H1 (cell line): ENCODE results near the gene ZNF620. TPM values are rescaled to one million over a fixed set of nuclear protein-coding genes. Genes with fewer than 3 reads are reported as not detected.

Source experiments
- ATF3 ChIP-seq: IDR thresholded peaks from 2 replicates; pipeline ENCODE4 v1.6.1; 2011; ENCODE audit warnings: low read depth, mild to moderate bottlenecking, low read length; ENCODE audit not compliant: insufficient read depth
- CHD7 ChIP-seq: fragments of 300-600 bp; sonication (generic); IDR thresholded peaks from 2 replicates; pipeline ENCODE4 v1.7.1; 2012; ENCODE audit warnings: low read length, moderate library complexity, mild to moderate bottlenecking, inconsistent platforms; ENCODE audit not compliant: insufficient replicate concordance
- EZH2 ChIP-seq: fragments of 200-600 bp; sonication (generic); IDR thresholded peaks from 2 replicates; pipeline ENCODE4 v1.7.1; 2012; ENCODE audit warnings: low read depth, mild to moderate bottlenecking, moderate library complexity, low read length, inconsistent platforms; ENCODE audit not compliant: severe bottlenecking
- FOSL1 ChIP-seq: IDR thresholded peaks from 2 replicates; pipeline ENCODE4 v1.6.1; 2011; ENCODE audit warnings: mild to moderate bottlenecking, low read depth, low read length, moderate library complexity; ENCODE audit not compliant: insufficient read depth
- HDAC2 ChIP-seq, 2 experiments: fragments of 300-600 bp in 1 of 2; sonication (generic) in 1 of 2; IDR thresholded peaks; 2 replicates each; pipeline ENCODE4 v1.6.1; 2011 to 2012; ENCODE audit warnings: low read depth in 2 of 2, low read length in 2 of 2, mild to moderate bottlenecking in 2 of 2, moderate library complexity in 2 of 2, borderline replicate concordance in 1 of 2, inconsistent platforms in 1 of 2
- HDAC6 ChIP-seq: IDR thresholded peaks from one replicate; pipeline ENCODE4 v1.7.1; 2012; ENCODE audit warnings: low read depth, mild to moderate bottlenecking, inconsistent platforms, low read length, moderate library complexity
- RNF2 ChIP-seq: fragments of 200-900, 300-1000 bp; sonication (generic); IDR thresholded peaks from 2 replicates; pipeline ENCODE4 v1.7.1; 2016; ENCODE audit warnings: borderline replicate concordance, low read depth, mild to moderate bottlenecking, antibody characterized with exemption, low read length; ENCODE audit not compliant: poor library complexity, severe bottlenecking; ENCODE audit errors: missing control alignments
- SIN3A ChIP-seq, 2 experiments: IDR thresholded peaks in 1 of 2; conservative IDR thresholded peaks in 1 of 2; 2 replicates each; pipeline ENCODE4 v1.6.1; 2011 to 2012; ENCODE audit warnings: low read length in 2 of 2, improper control_type of control experiment in 1 of 2, low read depth in 1 of 2, mild to moderate bottlenecking in 1 of 2
- ZNF274 ChIP-seq: IDR thresholded peaks from 2 replicates; pipeline ENCODE4 v1.7.0; 2012; ENCODE audit warnings: low read length, borderline replicate concordance; ENCODE audit errors: extremely low read depth
- polyA plus RNA-seq, 7 experiments: library from polyadenylated mRNA; depleted of rRNA in 3 of 7; stranded (reverse) in 5 of 7; unstranded in 2 of 7; fragments of >200 nt in 5 of 7; fragments of 200-250 nt in 2 of 7; gene quantifications; 1 replicate in 5 of 7; 2 replicates in 1 of 7; 4 replicates in 1 of 7; pipeline versions ENCODE4 v1.2.1 to v1.2.3, GENCODE V29; 2011 to 2013; ENCODE audit warnings: missing spikeins in 2 of 7, mixed read lengths in 2 of 7
- total RNA-seq: library from RNA; stranded (reverse); fragmentation: NEBNext Ultra II Directional; extraction: Animal tissue kit (Norgen Biotek cat#: 25700); gene quantifications from 2 replicates; pipeline ENCODE4 v1.2.1, GENCODE V29; 2021

Gene ZNF620
- total and polyA plus RNA-seq, 2 of the 8 experiments (the other 6 are each of a cell fraction or from before 2014, with no cell fraction given) = 5.1 to 20.2 TPM

- no peak for TF ChIP-seq CHD7
- no peak for TF ChIP-seq HDAC6
- TF ChIP-seq RNF2 = no peak
- TF ChIP-seq ATF3 = no peak
- TF ChIP-seq FOSL1 = no peak
- no peak for TF ChIP-seq EZH2
- no peak for TF ChIP-seq ZNF274
- TF ChIP-seq SIN3A (conservative IDR thresholded peaks at IDR 0.05 in 1 of 2, IDR thresholded peaks at IDR 0.05 in 1 of 2; ENCODE audit: low read depth in 1 of 2, low read length in 2 of 2) = no peak
- no peak for TF ChIP-seq HDAC2 (IDR thresholded peaks at IDR 0.05; ENCODE audit: borderline replicate concordance in 1 of 2, low read depth in 2 of 2, low read length in 2 of 2)
These were observed 44.7 kb upstream of the ZNF620 start (continued) for GRCh38 chr3:40461161-40461560.
